Measurements from ENCODE around the gene VASH1.
"Not testable (repeated sequence)": the region's sequence is repeated elsewhere in the genome, so short reads cannot be mapped to it uniquely, and the experiment has no call there.

Gene VASH1

DNA sequence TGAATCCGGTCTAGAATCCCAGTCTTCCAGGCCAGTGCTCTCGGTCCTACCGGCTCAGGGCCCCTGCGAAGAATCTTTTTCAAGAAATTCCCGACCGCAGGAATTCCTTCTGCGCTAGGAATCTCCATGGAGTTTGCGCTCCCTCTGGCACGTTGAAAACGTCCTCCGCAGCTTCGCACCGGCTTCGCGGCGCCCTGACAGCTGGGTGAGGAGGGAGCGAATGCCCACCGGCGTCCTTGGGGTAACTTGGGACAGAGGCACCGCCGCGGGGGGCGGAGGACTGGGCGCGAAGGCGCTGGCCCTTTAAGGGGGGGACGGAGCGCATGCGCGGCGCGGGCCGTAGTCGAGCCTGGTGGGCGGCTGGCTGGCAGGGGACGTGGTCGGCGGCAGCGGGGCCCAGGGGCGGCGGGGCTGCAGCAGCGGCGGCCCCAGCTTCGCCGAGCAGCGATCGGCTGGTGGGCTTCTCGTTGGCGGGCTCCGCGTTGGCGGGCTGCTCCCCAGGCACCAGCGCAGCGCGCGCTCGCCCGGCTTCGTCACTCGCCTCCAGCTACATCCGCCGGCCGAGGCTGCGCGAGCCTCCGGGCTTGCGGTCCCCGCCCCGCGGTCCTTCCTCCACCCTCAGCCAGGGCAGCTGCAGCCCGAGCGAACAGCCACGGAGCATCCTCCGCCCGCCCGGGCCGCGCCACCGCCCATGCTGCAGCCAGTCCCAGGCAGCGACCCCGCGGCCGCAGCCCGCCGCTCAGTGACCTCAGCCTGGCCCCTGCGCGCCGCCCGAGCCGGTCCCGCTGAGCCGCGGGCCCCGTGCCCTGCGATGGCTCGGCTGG is at the start of gene VASH1:
TSS of gene VASH1 (plus strand) at position 333 of the 824 bp plus-strand sequence. CDS start 1,354 bp downstream, outside the sequence.
- H3K4me3 ChIP-seq (ENCODE audit: low read depth, low read length): peak within 1 kb of the TSS; percentile 90
- DNase-seq (ENCODE audit: low read depth): peak; percentile 26

GRCh38 chr14:76713121-76713520 is 48.1 kb upstream of the VASH1 start:
- no peak overlapping the region for H3K4me3 ChIP-seq (ENCODE audit: low read depth, low read length)
- DNase-seq (ENCODE audit: low read depth): no peak

DNA sequence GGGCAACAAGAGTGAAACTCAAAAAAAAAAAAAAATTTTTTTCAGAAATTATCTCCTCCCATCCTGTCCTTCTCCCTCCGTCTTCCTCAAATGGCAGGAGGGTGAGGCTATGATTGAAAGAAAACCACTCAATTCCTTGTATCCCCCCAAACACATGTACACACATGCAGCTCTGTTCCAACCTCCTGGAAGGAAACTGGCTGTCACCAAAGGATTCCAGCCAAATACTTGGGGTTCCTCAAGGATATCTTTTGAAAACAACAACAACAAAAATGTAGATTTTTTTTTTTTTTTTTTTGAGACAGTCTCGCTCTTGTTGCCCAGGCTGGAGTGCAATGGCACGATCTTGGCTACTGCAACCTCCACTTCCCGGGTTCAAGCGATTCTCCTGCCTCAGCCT is 46.8 kb upstream of the VASH1 start:
- no peak overlapping the region for H3K4me3 ChIP-seq (ENCODE audit: low read depth, low read length)
- no peak for DNase-seq (ENCODE audit: low read depth)

DNA sequence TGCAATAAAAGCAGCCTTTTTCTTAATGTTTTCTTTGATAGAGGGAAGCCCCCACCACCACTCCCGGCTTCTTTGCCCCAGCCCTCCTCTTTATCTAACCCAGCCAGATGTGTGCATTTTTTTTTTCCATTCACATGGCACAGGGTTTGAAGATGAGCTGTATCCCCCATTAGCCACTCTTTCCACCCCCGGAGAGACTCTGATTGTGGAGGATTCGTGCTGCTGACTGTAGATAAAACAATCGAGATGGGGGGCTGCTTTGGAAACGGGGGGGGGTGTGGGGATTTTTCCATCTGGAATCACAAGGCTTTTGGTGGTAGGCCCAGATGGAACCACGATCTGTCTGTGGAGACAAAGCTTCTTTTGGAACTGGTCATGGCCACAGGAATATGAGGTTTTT is 46.2 kb upstream of the VASH1 start:
- DNase-seq (ENCODE audit: low read depth): no peak
- H3K4me3 ChIP-seq (ENCODE audit: low read depth, low read length): no peak overlapping the region

GRCh38 chr14:76715511-76716081 is 45.7 kb upstream of the VASH1 start:
- no peak overlapping the region for H3K4me3 ChIP-seq (ENCODE audit: low read depth, low read length)
- DNase-seq (ENCODE audit: low read depth): peak; percentile 25

DNA sequence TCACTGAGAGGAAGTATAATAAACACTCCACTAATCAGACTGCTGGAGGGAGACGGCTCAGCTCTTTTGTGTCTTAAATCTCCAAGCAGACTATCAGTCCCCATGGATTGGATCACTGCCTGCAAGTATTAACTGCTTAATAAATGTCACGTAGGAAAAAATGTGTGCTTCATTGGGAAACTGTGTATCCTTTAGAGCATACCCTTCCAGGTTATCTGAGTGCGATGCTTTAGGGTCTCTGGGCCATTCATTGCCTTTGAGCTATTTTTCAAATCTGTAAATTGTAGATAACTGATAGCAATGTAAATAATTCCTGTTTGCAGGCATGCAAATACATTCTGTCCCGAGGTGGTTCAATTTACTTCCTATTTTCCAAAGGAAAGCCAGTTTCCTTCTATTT is 45.0 kb upstream of the VASH1 start:
- no peak for DNase-seq (ENCODE audit: low read depth)
- H3K4me3 ChIP-seq (ENCODE audit: low read depth, low read length): no peak overlapping the region

DNA sequence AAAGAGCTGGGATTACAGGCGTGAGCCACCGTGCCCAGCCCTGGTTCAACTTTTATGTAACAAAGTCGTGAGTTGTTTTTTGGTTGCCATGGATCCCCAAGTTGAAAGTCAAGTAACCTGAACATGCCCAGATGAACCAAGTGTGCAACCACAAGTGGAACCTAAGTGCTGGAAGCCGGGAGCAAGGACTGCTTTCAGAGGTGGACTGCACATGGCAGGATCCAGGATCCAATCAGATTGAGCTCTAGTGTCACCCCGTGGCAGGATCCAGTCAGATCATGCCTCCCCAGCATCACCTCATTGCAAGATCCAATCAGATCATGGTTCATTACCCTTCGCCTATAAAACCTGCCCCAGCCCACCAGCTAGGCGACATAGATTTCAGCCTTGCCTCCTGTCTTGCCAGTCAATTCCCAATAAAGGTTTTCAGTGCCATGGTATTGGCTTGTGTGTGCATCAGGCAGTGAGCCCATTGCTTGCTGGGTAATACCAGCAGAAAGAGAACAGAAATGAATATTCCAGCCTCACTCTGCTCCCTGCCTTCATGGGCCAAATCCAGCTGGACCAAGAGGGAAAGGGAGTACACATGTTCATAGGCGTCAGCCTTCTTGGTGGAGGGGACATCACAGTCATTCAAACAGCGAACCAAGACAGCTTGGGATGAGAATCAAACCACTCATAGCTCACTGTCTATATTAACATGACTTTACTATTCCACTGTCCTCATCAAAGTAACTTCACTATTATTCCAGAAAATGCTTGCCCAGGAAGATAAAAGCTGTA is 43.6 kb upstream of the VASH1 start:
- DNase-seq (ENCODE audit: low read depth): no peak
- no peak overlapping the region for H3K4me3 ChIP-seq (ENCODE audit: low read depth, low read length)

DNA sequence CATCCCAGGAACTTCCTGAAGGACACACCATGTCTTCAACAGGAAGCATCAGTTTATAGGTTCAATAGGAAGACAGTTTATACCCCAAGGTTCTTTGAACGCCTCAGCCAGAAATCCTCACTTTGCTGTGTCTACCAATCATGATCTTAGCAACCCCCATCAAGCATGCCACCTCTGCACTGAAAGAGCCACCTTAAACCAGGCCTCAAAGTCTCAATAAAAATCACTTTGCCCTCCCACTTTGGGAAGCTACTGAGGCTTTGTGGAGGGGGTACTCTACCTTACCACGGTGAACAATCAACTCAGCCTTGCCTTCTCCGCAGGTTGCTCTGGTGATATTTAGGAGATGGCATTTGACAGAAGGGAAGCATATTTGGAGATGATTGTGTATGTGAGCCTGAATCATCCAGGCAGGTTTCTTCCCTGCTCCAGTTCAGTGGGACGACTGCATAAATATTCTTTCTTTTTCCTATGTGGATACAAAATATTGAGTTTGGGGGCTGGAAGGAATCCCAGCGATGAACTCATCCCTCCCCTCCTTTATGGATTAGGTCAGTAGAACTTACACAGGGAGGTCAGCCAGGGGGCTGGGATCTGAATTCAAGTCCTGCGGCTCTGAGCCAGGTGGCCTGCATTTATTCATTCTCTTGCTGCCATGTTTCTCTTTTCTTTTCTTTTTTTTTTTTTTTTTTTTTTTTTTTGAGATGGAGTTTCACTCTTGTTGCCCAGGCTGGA is 42.8 kb upstream of the VASH1 start:
- no peak overlapping the region for H3K4me3 ChIP-seq (ENCODE audit: low read depth, low read length)
- no peak for DNase-seq (ENCODE audit: low read depth)

- H3K4me3 ChIP-seq (ENCODE audit: low read depth, low read length): no peak overlapping the region
- no peak for DNase-seq (ENCODE audit: low read depth)
Observed at GRCh38 chr14:76719666-76720065, 41.6 kb upstream of the VASH1 start.

GRCh38 chr14:76720382-76720813 is 40.9 kb upstream of the VASH1 start:
- no peak for DNase-seq (ENCODE audit: low read depth)

DNA sequence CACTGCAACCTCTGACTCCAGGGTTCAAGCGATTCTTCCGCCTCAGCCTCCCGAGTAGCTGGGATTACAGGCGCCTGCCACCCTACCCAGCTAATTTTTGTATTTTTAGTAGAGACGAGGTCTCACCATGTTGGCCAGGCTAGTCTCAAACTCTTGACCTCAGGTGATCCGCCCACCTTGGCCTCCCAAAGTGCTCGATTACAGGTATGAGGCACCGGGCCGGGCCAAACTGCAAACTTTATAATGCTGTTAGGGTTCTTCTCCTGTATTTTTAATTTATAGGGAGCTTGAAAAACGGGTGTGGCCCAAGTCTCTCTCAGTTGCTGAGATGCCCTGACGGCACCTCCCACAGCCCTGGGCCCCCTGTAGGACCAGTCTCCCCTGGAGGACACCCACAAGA is 39.8 kb upstream of the VASH1 start:
- H3K4me3 ChIP-seq (ENCODE audit: low read depth, low read length); DNase-seq (ENCODE audit: low read depth): not testable (repeated sequence)

More at GRCh38 chr14:76720382-76720813, 40.9 kb upstream of the VASH1 start:
- no peak overlapping the region for H3K4me3 ChIP-seq (ENCODE audit: low read depth, low read length)

- no peak for DNase-seq (ENCODE audit: low read depth)
- no peak overlapping the region for H3K4me3 ChIP-seq (ENCODE audit: low read depth, low read length)
Observed at GRCh38 chr14:76724651-76725550, 36.4 kb upstream of the VASH1 start.

DNA sequence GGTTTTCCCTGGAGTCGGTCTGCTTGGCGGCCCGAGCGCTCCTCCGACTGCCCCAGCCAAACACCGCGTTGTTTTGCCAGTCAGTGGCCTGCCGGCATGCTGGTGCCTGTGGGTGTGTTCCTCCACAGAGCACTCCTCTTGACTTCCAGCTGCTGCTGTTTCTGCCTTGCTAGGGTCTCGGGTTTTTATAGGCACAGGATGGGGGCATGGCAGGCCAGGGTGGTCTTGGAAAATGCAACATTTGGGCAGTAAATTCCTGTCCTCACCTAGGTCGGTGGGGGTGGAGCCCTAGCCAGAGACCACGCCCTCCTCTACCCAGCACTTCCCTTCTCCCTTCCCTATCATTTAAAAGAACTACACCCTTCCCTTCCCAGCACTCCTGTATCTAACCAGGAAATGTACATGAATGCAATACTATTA is 34.7 kb upstream of the VASH1 start:
- no peak overlapping the region for H3K4me3 ChIP-seq (ENCODE audit: low read depth, low read length)
- DNase-seq (ENCODE audit: low read depth): no peak

- no peak overlapping the region for H3K4me3 ChIP-seq (ENCODE audit: low read depth, low read length)
- DNase-seq (ENCODE audit: low read depth): no peak
Observed at GRCh38 chr14:76727384-76727783, 33.9 kb upstream of the VASH1 start.

DNA sequence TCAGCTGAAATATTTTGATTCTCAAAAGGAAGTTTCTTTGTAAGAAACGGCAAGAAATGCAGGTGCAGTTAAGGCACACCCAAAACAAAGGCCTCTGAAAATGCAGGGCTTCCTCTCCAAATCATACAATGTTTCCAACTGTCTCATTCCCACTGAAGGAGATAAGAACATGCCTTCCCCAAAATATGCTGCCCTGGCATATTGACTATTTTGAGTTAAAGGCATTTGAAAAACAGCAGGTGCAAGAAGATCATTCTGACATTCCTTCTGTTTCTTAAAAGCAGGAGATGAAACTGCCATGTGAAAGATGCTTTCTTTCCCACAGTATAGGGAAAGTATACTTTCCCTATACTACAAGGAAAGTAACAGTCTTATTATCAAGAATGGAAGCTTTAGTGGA is 33.4 kb upstream of the VASH1 start:
- DNase-seq (ENCODE audit: low read depth): no peak
- no peak overlapping the region for H3K4me3 ChIP-seq (ENCODE audit: low read depth, low read length)

- H3K4me3 ChIP-seq (ENCODE audit: low read depth, low read length): no peak overlapping the region
- no peak for DNase-seq (ENCODE audit: low read depth)
Observed at GRCh38 chr14:76729258-76729657, 32.0 kb upstream of the VASH1 start.

GRCh38 chr14:76729953-76730505 is 31.2 kb upstream of the VASH1 start:
- DNase-seq (ENCODE audit: low read depth): no peak

DNA sequence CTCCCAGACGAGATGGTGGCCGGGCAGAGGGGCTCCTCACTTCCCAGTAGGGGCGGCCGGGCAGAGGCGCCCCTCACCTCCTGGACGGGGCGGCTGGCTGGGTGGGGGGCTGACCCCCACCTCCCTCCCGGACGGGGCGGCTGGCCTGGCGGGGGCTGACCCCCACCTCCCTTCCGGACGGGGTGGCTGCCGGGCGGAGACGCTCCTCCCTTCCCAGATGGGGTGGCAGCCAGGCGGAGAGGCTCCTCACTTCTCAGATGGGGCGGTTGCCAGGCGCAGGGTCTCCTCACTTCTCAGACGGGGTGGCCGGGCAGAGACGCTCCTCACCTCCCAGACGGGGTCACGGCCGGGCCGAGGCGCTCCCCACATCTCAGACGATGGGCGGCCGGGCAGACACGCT is 26.8 kb upstream of the VASH1 start:
- H3K4me3 ChIP-seq (ENCODE audit: low read depth, low read length); DNase-seq (ENCODE audit: low read depth): not testable (repeated sequence)

More at GRCh38 chr14:76729953-76730505, 31.2 kb upstream of the VASH1 start:
- no peak overlapping the region for H3K4me3 ChIP-seq (ENCODE audit: low read depth, low read length)

Measured in skeletal muscle cell (primary cell).